Activated CD8-positive, alpha-beta memory T cell treated with anti-CD3 and anti-CD28 coated beads for 48 hours (primary cell): ENCODE results near the gene RBBP6.
A peak's percentile ranks its signal among the peaks of the same experiment; 100 is the strongest.

ENCODE experiments used
- DNase-seq, 3 experiments: peaks; one replicate each; pipeline ENCODE4 v3.0.0-alpha.2; 2020; ENCODE audit warnings: low read depth in 2 of 3, low spot score in 2 of 3

RBBP6 gene

DNA sequence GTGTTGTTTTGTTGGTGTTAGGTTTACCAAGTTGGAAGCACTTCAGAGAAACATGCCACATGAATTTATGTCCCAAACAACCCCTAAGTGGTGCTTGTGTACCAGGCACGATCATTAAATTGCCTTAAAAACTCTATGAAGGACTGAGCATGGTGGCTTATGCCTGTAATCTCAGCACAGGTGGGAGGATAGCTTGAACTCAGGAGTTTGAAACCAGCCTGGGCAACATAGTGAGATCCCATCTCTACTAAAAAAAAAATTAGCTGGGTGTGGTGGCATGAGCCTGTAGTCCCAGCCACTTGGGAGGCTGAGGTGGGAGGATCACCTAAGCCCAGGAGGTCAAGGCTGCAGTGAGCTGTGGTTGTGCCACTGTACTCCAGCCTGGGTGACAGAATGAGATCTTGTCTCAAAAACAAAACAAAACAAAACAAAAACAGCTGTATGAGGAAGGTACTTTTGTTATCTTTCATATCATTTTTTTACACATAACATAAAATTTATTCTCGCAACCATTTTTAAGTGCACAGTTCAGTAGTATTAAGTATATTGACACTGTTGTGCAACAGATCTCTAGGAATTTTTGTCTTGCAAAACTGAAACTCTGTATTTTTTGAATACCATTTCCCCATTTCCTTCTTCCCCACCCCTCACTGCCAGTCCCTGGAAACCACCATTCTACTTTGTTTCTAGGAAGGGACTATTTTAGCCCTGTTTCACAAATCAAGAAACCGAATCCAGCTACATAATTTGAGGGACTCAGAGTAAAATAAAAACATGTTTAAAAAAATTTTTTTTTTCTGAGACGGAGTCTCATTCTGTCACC, 14.3 kb upstream of the RBBP6 start:
- DNase-seq = no peak

DNA sequence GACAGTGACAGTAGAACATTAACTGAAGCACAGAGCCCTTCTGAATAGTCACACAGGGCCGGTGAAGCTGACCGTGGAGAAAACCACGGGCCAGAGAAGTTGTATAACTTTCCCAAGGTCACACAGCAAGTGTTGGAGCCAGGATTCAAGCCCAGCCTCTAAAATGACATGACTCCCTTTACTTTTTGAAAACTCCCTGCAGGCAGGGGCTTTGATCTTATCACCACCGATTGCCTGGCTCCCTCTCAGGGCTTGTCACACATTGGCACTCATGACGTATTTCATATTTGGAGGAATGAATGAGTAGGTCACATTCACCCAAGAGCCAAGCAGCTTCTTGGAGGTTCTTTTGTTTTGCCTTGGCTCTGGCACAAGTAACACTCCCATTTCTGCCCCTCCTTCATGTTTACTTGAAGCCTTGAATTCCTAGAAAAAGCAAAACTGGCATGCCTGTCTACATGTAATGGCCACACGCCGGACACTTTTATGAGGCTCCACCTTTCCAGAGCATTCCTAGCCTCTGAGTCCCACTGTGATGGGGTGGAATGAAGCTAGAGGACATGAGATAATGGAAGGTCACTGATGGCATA, 13.3 kb upstream of the RBBP6 start:
- no peak for DNase-seq

DNA sequence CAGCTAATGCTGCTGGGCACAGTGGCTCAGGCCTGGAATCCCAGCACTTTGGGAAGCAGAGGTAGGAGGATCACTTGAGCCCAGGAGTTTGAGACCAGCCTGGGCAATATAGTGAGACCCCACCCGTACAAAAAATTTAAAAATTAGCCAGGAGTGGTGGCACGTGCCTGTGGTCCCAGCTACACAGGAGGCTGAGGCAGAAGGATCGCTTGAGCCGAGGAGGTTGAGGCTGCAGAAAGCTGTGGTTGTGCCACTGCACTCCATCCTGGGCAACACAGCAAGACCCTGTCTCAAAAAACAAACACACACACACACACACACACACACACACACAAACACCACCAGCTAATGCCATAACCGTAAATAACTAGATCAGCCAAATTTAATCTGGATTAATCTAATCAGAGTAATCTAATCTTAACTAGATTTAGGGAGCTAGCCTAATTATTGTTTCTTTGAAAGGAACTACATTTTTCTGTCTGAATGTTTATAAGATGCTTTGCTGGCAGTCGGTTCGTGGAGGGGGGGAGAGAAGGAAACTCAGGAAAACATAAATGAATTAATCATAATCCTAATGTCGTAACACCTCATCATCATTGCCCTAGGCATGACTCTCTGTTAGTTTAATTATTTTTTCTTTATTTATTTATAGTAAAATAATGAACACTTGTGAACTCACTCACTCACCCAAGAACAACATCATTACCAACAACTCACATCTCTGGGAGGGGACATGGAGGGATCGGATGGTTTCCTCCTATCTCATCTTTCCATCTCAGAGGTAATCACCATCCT, 12.5 kb upstream of the RBBP6 start:
- DNase-seq = no peak

DNA sequence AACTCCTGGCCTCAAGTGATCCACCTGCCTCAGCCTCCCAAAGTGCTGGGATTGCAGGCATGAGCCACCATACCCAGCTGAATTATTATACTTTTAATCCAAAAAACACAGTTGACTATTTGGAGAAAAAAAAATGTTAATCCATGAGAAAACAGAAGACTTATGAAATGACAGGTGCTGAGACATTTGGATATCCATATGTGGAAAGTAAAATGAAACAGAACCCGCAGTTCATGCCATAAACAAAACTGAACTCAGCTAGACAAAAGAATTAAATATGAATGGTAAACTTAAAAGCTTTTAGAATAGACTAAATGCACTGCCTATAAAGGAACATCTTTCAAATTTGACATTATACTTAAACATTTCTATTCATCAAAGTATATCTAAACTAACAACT, 8.2 kb upstream of the RBBP6 start:
- DNase-seq = no peak

DNA sequence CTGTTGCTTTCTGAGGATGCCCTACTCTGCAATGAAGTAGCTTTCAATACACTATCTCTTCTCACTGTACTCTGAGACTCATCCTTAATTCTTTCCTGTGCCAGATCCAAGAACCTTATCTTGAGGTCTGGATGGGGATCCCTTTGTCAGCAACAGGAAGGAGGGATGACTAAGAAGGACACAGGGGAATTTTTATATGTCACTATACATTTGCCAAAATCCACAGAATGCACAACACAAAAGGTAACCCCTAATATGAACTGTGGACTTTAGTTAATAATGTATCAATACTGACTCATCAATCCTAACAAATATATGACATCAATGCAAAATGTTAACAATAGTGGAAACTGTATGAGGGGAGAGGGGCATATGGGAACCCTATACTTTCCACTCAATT, 4.7 kb upstream of the RBBP6 start:
- no peak for DNase-seq

DNA sequence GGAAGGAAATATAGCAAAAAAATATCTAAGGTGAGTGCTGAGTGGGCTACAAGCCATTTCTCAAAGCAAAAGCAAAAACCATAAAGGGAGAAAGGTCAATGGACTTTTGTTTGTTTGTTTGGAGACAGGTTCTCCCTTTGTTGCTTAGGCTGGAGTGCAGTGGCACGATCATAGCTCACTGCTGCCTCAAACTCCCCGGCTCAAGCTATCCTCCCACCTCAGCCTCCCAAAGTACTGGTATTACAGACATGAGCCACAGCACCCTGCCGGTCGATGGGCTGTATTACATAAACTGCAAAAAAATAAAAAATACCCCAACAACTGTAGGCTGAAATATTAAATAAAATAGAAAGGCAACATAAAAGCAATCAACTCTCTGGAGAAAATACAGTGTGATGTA, 3.5 kb upstream of the RBBP6 start:
- no peak for DNase-seq

DNA sequence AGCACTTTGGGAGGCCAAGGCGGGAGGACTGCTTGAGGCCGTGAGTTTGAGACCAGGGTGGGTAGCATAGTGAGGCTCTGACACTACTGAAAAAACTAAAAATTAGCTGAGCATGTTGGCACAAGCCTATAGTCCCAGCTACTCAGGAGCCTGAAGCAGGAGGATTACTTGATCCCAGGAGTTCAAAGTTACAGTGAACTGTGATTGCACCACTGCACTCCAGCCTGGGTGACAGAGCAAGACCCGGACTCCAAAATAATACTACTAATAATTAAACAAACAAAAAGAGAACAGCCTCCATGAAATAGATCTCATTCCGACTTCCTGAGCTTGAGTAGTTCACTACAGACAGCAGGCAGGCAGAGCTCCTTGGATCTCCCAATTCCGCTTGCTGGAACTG, 2.7 kb upstream of the RBBP6 start:
- no peak for DNase-seq

DNA sequence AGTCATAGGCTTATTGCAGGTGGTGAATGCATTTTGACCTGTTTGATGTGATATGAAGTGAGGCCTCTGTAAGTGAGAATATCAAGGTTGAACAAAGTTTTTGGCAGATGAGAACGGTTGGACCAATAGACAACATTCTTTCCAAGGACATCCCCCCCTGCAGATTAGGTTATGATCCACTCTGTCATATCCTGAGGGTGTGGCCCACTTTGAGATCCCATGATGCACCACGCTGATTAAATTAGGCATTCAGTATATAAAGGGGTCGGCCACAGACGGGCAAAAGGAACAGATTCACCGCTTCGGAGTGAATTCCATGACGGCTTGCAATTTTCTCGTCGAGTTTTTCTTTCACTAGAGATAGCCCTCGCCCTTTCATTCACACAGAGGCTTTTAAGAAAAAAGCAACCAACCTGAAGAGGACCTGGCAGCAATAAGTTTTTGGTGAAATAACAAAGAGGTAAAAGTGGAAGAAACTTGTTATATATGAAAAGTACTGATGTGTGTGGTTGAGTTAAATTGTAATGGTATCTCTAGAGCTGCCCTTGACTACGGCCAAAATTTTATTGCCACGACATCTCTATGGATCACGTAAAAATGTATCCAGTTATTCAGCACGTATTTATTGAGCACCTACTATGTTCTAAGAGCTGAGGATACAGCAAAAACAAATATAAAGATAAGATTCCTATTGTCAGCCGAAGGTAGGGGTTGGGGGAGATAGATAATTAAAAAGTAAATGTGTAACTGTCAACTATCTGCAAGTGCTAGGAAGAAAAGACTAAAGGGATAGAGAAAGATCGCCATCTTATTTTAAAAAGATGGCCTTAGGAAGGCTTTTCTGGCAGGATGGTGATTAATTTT, 1.7 kb upstream of the RBBP6 start:
- no peak for DNase-seq

DNA sequence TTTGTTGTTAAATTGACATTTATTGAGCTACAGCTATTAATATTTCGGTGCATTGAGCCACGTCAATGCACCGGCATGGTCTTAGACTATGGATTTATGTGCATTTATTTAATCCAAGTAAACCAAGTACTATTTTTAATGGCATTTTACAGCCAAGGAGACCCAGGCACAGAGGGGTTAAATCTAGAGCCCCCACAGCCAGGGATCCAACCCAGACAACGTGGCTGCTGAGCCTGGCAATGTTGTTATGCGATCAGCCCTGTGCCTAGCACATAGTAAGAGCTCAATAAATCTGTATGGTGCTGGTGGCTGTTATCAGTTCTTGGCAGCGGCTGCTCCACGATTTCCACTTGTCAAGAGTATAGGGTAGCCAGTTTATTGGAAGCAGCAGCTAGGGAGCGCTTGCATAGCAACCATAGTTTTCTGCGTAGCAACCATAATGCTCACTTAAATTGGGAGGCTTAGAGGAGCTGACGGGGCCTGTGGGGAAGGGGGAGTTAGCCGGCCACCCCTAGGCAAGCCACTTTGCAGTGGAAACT, 541 bp upstream of the RBBP6 start:
- DNase-seq = no peak

DNA sequence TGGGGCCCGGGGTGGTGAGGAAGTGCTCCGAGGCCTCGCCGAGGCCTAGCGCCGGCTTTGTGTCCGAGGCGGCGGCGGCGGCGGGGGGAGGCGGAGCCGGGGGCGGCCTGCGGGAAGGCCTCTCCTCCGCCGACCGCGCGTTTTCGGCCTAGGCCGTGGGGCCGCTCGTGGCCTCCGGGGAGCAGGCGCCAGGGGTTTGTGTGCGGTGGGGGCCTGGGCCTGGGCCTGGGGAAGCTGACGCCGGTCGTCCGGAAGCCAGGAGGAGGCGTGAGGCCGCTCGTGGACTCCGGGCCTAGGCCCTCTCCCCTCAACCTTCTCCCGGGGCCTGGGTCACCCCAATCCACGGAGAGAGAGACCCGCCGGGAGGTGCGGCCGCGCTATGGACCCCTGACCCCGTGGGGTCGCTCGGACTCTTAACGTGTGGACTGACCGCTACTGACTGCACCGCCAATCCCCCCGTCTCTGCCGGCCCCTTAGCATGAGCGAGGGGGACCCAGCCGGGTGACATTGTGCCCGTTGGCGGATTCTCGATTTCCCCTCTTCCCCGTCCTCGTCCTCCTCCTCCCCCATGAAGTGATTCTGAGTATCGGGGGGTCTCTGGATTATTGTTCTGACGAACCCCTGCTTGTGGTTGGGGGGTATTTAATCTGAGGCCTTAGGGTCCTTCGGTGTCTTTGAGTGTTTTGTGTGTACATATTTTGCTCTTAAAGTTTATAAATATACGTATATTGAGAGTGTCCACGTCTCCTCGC, 660 bp downstream of the RBBP6 start:
- DNase-seq = peak in 1 of 3 experiments; percentile 16

DNA sequence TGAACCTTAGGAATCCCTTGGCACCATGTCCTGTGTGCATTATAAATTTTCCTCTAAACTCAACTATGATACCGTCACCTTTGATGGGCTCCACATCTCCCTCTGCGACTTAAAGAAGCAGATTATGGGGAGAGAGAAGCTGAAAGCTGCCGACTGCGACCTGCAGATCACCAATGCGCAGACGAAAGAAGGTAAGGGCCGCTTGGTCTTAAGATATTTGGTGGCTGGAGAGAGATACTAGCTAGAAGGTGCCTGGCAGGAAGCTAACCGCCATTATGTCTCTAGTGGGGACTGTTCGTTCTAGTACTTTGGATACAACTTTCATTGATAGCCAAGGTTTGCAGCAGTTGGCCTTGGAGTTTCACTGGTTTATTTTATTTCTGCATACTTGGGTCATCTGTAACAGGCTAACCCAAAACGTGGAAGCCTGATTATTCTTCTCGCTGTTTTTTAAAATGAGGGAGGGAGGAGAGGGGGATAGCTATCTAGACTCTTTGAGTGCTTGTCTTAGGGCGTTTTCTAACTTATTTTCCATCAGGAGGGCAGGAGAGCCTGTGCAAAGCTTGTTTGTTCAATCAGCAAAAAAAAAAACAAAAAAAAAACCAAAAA, 1.3 kb downstream of the RBBP6 start:
- DNase-seq = no peak

DNA sequence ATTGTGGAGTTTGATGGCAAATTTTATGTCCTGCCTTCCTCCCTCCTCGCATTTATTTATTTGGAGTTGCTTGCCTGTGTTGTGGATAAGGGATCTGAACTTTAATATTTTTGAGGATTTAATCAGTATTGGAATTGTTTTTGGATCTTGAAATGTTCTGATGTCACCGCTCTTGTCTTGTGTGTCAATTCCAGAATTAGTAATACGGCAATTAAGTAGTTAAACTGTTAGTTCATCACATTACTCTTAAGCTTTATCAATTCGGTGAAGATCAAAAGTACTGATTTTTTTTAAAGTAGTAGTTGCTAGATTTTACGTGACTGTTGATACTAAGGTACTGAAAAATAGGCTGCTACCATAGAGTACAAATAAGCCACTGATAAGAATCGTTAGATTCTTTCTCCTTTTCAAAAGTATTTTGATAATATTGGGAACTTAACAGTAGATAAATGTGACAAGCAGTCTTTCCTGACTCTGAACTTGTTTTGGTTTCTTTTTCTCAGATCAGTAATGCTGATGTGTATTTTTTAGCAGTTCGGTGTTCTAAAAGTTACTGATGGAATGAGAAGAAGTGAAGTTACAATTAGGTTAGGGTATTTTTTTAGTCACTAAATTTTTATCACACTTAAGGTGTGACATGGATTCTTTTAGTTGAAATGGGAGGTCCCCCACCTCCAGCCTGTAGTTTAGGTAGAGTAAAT, 2.0 kb downstream of the RBBP6 start:
- no peak for DNase-seq

DNA sequence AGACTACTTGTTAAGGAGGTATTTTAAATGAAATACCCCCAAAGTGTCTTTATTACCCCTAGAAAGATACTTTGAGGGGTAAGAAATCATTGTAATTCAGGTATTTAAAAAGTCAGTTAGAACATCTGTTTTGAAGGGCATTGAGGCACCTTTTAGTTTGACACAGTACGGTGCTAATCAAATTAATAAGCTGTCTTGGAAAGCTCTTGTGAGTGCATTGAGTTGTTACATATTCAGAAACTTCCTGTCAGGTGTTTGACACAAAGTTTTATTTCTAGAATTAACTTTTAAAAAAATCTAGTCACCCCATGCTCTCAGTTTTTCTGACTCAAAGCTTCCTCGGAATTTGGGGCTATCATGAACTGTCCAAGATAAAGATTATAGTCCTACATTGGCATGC, 4.6 kb downstream of the RBBP6 start:
- no peak for DNase-seq

DNA sequence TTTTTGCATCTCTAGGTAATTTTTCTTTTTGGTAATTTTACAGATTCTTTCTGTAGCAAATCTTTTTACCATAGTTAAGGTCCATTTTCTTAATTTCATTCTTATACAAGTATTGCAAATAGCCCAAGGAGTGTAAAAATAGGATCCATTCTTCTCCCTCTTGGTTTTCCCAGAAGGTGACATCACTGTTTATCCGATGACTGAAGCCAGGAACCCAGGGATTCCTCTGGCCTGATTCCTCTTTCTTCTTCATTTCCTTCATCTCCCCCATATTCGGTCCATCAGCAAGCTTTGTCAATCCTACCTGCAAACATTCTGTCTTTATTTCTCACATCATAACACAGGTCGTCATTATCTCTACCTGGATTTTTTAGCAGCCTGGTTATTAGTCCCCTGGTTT, 5.3 kb downstream of the RBBP6 start:
- no peak for DNase-seq

DNA sequence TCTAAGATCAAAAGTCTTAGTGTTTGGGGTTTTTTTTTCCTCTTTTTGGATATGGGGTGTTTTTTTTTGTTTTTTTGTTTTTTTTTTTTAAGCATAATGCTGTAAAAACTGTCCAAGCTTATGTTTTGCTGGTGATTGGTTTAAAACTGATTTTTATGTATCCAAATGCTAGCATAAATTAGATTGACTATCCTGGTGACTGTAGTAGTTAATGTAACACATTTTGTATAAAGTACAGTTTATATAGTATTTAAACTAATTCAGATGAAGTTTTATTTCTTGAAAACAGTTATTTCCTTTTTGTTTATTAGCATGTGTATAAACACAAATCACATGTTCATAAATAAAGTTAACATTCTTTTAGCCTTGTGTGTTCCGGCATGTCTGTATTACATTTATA, 10.9 kb downstream of the RBBP6 start:
- no peak for DNase-seq

DNA sequence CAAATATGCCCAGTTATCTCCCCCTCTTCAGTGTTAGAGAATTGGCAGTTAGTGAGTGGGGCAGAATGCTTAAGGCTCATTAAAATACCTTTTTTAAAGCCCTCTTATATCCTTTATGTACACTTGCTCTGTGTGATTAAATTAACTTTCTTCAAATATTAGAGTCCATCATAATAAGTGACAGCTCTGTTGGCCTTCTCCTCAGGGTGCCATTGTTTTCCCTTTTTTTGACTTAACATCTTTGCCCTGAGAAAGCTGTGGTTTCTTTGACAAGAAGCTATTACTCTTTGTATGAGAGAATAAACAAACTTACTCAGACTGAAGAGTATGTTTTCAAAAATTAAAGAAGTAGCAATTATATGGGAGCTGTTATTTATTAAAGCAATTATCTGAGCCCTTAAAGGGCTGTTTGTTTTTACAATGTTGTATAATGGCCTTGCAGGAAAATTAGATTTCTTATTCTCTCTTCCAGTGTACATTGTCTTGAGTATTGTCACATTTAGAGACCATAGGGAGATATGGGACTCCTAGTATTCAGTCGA, 13.4 kb downstream of the RBBP6 start:
- DNase-seq = no peak

DNA sequence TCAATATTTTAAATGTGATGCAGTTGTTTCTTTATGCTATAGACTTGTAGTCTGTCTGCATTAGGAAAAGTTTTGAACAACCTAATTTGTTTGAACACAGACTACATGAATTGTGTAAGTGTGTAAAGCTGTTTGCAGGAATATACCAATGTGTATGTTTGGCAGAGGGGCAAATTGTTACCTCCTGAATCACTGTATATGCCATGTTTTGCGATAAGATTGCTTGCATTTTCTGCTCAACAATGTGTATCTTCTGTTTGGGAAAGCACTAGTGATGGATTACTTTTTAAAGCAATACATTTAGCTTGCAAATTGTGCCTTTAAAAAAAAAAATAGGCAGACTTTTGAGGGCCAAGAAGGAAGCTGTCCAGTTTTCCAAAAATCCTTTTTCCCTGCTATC, 14.6 kb downstream of the RBBP6 start:
- no peak for DNase-seq

DNA sequence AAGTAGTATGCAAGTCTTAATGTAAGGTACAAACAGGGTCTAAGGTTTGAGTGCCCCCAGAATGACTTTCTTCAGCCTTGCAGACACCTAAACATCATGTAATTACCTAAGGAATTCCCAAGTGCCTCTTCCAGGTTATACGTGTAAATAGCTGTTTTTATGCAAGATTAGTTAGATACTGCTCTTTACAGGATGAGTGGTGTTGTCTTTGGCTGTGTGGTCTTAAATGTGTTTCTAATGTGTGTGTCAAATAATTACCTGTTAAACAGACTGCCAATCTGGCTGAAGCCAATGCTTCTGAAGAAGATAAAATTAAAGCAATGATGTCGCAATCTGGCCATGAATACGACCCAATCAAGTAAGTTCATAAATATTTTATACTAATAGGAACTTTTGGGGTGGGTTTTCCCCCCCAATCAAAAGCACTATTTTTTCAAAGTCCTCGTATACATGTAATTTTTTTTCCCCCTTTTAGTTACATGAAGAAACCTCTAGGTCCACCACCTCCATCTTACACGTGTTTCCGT, 16.0 kb downstream of the RBBP6 start:
- DNase-seq = no peak

DNA sequence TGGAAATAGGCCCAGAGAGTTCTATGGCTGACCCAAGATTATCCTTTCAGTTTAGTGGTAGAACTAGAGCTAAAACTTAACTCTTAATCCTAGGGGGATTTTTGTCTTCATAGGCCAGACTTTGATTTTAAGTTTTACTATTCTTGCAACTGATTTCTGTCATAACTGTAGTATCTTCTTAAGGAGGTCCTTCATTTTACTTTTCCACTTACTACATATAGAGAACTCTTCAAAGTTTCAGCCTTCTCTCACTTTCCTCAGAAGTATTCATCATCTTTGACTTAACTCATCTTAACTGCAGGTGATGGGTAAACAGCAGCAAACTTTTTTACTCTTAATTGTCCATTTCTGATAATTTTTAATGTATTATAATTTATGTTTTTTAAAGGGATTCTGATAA, 23.4 kb downstream of the RBBP6 start:
- DNase-seq = no peak
